GM18520 (cell line): ENCODE data around the gene GCH1.

ENCODE experiments used
- ATAC-seq: cut with Tn5 transposase; IDR thresholded peaks from one replicate; pipeline ENCODE4 v1.9.1; 2021; ENCODE audit not compliant: unreplicated experiment

GCH1 gene

DNA sequence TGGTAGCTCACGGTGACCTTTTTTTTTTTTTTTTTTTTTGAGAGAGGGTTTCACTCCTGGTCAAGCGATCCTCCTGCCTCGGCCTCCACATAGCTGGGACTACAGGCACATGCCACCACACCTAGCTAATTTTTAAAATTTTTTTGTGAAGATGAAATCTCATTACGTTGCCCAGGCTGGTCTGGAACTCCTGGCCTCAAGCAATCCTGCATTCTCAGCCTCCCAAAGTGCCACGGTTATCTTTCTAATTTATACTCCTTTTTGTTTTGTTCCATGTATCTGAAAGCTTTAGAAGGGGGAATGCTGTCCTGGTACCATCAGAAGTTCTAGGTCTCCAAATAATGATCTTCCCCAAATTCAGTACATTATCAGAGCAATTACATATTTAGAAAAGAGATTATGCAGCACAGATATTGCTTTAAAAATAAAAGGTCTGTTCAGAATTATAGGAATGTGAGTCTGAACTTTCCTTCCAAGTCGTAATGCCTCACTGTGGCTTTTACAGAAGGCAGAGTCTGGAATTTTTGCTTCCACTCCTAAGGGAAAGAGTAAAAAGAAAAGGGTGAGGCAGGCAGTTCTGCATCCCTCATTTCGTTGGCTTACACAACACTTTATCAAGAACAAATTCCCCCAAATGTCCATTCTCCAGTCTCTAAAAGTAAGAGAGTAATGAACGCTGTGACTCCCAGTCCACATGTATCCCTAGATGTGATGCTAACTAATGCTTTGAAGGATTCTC is 73.0 kb downstream of the GCH1 start:
- ATAC-seq, result no peak

DNA sequence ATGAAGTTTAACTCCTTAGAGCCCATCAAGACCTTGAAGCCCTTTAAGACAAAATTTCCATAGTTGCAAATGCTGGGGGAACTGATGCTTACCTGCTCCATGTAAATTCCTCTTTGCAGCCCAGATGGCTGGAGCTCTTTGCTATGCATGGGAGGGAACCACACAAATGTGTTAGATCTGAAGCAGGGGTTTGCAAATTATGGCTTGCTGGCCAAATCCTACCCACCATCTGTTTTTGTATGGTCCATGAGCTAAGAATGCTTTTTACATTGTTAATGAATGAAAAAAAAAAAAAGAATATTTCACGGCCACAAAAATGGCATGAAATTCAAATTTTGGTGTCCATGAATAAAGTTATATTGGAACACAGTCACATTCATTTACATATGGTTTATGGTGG is 74.6 kb downstream of the GCH1 start:
- no peak for ATAC-seq

DNA sequence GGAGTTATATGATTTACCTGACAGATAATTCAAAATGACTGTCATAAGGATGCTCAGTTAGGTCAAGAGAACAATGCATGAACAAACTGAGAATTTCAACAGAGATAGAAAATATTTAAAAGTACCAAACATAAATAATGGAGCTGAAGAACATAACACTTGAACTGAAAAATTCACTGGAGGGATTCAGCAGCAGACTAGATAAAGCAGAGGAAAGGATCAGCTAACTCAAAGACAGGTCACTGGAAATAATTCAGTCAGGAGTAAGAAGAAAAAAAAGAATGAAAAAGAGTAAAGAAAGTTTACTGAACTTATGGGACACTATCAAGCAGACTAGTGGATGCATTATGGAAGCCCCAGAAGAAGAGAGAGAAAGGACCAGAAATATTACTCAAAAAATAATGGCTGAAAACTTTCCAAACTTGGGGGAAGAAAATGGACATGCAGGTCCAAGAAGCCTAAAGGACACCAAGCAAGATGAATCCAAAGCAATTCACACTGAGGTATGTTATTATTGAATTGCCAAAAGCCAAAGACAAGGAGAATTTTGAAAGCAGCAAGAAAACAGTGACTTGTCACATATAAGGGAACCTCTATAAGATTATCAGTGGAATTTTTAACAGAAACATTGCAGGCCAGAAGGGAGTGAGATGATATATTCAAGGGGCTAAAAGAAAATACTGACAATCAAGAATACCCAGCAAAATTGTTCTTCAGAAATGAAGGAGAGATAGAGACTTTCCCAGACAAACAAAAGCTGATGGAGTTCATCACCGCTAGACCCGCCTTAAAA is 78.7 kb downstream of the GCH1 start:
- no peak for ATAC-seq

DNA sequence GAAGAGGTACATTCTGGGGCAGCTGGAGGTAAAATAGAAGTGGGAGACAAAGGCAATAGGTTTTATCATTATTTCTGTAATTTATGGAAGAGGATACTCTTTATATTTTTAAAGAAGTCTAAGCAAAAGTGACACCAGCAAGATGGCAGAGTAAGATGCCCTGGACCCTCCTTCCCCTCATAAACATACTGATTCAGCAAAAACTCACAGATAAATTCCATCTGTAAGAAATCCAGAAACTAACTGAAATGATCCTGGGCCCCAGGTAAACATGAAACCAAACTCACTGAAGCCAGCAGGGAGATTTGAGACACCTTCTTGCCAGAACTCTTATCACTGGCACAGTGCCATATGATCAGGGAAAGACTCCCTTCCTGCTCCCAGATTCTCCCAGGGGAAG is 79.9 kb downstream of the GCH1 start:
- ATAC-seq, result no peak

DNA sequence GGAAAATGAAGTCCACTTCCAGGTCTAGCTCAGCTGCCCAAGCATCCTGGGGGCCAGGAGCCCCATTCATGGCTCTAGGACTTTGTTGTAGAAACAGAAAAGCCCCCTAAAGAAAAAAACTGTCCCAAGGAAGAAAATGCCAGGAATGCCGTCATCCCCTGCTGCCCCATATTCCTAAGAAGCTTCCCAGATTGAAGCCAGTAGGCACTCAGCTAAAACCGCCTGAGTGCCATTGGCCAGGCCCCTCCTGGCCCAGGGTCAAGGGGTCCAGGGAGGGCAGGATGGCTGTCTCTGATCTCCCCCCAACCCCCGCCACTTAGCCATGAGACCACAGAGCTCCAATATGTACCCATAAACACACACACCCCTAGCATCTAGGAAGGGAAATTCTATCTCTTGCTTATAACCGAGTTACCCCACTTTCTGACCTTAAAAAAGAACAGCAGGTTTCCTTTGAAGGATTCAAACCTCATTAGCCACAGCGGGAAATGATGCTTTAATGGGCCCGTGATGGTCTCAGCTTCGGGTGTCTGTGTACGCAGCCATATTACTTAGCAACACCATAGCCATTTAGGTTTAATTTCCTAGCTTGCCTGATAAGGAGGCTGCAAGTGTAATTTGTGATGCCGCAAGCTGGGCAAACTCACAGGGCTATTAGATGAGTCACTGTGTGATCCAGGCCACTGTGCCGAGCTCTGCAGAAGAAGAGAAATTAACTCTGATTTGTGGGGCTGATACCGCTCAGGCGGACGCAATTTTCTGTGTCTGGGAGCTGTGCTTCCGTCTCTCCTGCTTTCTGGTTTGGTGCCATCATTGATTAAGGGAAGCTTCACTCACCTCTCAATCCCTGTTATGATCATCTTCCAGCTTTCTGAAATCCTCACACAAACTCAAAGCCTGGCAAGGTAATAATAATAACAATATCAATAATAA is 84.2 kb downstream of the GCH1 start:
- no peak for ATAC-seq

DNA sequence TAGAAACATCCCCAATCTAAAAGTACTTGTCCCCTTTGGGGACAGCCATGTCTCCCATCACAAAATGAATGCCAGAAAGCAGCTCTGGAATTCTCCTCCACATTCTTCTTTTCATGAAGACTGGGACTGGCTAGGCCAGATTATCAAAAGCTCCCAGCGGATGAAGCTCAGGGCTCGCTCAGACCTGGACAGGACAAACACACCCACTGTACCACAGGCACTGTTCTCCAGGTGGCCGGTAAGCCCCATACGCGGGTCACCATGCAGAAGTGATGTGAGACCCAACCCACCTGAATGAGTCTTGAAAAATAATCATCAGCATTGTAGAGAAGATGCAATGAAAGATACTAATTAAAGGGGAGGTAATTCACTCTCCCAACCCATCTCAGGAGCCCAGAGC is 85.1 kb downstream of the GCH1 start:
- ATAC-seq, result no peak

DNA sequence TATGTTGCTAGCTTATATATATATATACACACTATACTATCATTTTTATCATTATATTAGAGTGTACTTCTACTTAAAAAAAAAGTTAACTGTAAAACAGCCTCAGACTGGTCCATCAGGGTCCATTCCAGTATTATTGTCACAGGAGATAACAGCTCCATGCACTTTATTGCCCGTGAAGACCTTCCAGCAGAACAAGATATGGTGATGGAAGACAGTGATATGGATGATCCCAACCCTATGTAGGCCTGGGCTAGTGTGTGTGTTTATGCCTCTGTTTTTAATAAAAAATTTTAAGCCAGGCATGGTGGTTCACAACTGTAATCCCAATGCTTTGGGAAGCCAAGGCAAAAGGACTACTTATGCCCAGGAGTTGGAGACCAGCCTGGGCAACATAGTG is 86.2 kb downstream of the GCH1 start:
- no peak for ATAC-seq

DNA sequence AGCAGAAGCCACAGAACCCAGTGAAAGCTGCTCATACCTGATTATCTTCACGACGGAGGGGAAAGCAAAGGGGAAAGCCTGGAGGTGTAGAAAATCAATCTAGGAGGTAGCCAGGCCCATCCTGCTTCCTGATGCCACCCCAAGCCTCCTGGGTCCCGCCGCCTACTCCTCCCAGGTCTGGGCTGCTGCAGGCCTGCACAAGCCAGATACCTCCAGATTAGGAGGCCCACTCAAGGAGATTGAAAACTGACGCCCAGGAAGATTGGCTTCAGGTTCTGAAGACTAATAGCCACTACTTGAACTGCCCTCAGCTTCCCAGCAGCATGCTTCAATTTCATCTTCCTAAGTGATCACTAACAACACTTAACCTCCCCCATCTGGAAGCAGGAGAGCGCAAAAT is 87.1 kb downstream of the GCH1 start:
- ATAC-seq, result no peak

DNA sequence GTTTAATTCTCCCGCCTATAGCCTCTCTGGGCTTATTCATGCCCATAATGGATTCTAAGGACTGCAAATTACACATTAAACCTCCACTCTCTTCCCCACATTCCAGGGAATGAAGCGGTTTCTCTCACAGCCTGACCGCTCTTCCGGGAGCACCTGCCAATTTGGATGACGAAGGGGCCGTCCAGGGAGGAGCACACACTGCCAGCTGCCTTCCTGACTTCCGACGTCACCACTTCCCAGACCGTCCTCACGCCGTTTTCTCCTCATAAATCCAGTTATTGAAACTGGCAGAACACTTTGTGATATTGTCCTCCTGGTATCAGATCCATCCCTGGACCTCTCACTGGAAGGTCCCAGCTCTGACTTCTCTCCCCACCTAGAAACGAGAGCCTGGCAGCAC is 87.6 kb downstream of the GCH1 start:
- ATAC-seq, result no peak

DNA sequence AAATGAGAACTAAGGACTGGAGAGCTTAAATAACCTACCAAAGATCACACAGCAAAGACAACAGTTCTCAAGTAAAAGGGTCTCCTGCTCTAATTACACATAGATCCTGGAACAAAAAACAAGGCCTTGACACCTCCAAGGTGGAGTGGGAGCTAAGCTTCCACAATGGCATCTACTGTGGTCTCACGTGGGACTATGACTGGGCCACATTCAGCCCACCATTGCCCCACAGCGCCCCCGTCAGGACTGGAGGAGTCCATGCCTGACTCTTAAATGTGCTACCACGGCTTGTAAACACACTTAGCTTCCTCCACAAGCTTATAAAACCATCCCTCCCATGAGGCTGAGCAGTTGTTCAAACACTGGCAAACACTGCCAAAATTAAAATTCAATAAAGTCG is 88.5 kb downstream of the GCH1 start:
- ATAC-seq, result no peak

DNA sequence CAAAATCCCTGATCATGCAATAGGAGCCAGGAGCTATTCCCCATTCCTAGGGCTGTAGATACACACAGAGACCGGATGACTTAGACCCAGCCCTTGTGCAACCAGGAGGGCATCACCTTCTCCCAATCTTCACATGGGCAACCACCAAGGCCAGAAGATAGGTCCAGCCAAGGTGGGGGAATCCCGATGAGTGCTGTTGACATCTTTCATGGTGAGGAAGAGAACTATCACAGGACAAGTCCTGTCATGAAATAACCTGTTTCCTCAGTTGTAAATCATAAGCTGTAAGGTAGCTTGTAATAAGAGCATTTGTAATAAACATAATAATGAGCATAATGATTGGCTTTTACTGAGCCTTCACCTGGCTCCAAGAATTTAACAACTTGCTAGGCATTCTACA is 89.5 kb downstream of the GCH1 start:
- no peak for ATAC-seq

DNA sequence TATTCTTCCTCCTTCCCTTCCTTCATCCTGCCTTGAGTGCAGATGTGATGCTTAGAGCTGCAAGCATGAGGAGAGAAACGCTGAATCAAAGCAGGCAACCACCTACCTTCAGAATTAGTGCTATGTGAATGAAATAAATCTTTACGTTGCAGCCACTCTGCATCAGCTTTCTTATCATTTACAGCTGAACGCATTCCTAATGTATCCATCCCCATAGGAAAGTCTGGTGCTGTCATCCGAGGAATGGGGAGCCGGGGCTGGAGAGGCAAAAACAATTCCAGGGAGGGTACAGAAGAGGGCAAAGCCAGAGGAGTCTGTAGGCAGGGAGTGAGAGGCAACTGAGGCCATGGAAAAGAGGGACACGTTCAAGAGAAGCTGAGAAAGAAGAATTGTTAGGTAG is 90.0 kb downstream of the GCH1 start:
- ATAC-seq, result no peak

DNA sequence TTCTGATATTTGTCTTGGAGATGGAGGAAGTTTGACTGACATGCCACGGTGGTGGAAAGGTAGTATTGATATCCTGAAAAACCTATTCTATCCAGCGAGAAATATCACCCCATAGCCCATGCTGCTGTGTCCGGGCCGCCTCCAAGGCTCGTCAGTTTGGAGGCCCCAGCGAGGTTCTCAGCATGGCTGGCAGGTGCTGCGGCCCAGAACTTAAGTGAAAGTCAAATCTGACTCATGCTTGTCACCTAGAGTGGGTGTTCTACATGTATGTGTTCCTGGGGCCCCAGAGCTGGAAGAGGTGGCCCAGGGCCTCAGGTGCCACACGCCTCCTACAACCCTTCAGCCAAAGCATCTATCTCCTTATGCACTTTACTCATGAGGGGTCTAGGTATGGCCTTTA is 92.9 kb downstream of the GCH1 start:
- no peak for ATAC-seq

DNA sequence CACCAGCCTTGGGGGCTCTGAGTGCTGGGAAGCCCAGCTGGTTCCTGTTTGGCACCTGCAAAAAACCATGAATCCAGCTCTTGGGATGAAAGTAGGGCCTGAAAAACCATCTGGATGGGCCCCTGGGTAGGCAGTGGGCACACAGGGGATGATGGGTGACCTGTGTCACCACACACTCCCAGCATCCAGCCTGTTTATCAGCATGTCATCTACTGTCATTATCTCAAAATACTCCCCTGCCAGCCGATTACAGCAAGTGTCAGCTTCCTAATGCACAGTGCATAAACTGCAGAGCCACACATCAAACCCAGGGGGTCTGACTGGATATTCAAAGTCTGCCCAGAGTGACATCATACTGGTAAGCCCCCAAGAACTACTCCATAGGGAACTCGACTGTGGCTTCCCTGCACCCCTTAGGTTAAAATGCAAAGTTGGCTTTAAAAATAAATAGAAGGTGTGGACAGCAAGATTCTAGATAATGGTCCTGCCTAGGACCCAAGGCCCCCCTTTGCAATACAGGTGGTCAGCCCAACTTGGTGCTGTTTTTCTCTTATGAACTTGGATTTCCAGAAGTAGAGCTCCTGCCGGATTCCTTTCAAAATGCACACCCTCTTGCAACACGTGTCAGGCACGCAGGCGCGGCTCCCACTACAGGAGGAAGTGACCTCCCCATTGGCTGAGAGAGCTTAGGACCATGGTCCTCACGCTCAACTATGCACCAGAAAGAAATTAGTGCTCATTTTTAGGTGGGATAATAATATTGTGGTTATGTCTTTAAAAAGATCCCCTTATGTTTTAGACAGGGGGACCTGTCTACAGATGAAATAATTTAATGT is 94.1 kb downstream of the GCH1 start:
- ATAC-seq, result no peak

DNA sequence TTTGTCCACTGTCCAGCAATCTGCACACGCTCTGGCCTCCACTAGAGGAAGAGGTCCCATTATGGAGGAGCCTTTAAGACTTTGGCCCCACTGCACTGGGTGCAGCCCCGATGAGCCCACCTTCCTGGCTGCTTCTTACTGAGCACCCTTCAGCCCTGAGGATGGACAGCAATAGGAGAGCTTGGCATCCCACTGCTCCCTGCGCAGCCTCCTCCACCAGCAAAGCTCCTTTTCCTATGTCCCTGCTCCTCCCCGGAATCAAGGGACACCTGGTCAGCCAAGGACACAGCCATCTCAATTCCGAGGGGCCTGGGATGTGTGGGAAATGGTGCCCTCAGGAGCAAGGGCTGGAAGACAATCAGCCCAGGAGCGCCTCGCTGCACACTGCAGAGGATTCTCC is 94.7 kb downstream of the GCH1 start:
- no peak for ATAC-seq

DNA sequence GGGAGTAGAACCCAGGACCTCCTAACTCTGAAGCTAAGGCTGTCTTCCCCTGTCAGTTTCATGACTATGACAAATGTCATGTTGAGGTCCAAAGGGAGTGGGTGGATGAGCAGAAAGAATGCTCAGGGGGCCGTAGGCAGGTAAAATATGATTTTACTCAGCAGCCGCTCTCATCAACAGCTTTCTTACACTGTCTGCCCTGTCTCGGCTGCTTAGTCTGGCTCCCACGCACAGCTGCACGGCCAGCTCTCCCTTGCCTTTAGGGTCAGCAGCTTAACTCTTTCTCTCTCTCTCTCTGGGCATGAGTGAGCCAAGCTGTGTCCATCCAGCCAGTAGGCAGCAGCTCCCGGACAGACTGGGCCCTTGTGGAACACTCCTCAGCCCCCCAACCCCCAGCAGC is 95.2 kb downstream of the GCH1 start:
- no peak for ATAC-seq

DNA sequence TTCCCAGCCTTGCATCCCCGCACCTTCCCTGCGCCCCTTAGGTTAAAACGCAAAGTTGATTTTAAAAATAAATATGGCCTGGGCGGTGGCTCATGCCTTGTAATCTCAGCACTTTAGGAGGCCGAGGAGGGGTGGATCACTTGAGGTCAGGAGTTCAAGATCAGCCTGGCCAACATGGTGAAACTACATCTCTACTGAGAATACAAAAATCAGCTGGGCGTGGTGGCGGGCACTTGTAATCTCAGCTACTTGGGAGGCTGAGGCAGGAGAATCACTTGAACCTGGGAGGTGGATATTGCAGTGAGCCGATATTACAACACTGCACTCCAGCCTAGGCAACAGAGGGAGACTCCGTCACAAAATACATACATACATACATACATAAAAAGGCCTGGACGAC is 96.0 kb downstream of the GCH1 start:
- no peak for ATAC-seq

DNA sequence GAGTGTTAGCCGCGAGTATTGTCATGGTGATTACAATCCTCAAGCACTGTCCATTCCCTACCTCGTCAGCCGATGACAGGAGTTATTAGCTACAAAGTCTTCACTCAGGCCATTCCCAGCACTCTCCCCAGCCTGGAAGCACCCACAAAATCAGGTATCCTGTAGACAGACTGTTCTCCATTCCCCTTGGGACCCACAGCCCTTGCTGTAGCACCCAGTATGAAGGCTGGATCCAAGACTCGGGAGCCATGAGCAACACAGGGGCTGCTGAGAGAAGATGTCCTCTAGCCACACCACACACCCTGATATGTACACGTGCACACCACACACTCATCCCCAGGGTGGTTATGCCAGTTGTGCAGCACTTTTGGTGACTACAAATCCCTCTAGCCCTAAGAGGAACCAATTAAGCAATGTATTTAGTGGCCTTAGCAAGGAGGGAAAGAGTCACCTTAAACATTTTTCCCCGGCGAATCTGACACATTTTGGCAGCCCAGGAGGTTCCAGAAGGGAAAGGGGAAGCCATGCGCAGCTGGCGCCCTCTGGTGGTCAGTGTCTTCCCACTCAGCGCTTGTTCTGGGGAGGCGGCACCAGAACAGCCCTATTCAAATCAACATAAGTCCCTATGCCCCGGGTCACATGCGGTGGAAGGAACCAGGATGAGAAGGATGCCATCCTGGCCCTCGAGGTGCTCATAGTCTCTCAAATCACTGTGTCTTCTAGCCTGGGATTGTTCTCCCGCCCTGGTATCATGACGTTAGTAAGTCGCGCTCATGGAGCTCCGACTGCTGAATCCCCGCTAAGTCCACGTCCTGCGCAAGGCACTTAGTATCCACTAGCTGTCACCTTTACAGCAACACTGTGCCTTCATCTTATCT is 96.9 kb downstream of the GCH1 start:
- ATAC-seq, result no peak

DNA sequence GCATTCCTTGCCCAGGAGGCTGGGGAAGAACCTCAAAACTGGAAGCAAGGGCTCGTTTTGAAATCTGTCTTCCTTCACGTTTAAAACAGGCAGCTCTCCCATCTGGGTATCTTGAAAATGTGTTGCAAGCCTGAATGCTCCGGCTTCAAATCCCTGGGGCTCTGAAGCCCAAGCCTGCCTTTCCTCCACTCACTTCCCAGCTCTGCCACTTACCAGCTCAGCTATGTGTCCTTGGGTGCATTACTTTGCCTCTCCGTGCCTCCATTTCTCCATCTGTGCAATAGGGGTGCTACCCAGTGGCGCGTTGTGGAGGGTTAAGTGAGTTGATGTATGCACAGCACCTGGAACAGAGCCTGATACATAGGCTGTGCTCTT is 97.6 kb downstream of the GCH1 start:
- ATAC-seq, result no peak

DNA sequence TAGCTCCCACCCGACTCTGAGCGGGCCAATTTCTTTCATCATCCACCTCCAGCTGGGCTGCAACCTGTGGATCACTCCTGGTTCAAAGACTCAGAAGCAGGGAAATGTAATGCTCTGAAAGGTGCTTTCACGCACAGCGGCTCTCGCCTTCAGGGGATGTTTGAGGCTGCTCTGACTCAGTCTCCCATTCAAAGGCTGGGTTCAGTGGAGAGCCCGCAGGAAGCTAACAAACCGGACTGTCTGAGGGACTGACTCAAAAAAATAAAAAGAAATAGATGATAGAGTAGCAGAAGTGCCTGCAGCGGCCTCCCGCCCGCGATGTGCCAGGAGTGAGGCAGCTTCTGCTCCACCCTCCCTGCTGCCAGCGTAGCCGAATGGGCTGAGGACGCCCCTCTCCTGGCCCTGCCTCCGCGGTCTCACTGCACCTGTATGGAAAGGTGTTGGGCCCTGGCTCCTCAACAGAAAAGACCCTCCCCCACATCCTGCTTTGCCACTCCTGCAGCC is 98.0 kb downstream of the GCH1 start:
- ATAC-seq, result no peak
